Measurements from ENCODE around the gene SPATA13. TPM values are rescaled to one million over a fixed set of nuclear protein-coding genes. Genes with fewer than 3 reads are reported as not detected.
A peak's percentile ranks its signal among the peaks of the same experiment; 100 is the strongest.

SPATA13 gene
- total RNA-seq, 1 donor from 2014 or later = 12.1 TPM

- no peak overlapping the region for H3K4me3 ChIP-seq (ENCODE audit: low read depth, low read length)
- TF ChIP-seq CTCF (conservative IDR thresholded peaks at IDR 0.05; ENCODE audit: low read depth, low read length) = no peak
- no peak for DNase-seq (ENCODE audit: low read depth)
Observed at GRCh38 chr13:24182703-24183081, 22.2 kb downstream of the SPATA13 start.

- DNase-seq (ENCODE audit: low read depth) = peak; percentile 89
- H3K4me3 ChIP-seq (ENCODE audit: low read depth, low read length) = peak overlapping the region; percentile 46
- TF ChIP-seq CTCF (conservative IDR thresholded peaks at IDR 0.05; ENCODE audit: low read depth, low read length) = no peak
Observed at GRCh38 chr13:24183741-24184182, 23.2 kb downstream of the SPATA13 start.

- peak; percentile 89 for DNase-seq (ENCODE audit: low read depth)
- TF ChIP-seq CTCF (conservative IDR thresholded peaks at IDR 0.05; ENCODE audit: low read depth, low read length) = no peak
Observed at GRCh38 chr13:24184265-24184841, 23.8 kb downstream of the SPATA13 start.

GRCh38 chr13:24184882-24185281, 24.4 kb downstream of the SPATA13 start:
- H3K4me3 ChIP-seq (ENCODE audit: low read depth, low read length) = peak overlapping the region; percentile 46
- DNase-seq (ENCODE audit: low read depth) = no peak
- TF ChIP-seq CTCF (conservative IDR thresholded peaks at IDR 0.05; ENCODE audit: low read depth, low read length) = no peak

More at GRCh38 chr13:24184265-24184841, 23.8 kb downstream of the SPATA13 start:
- H3K4me3 ChIP-seq (ENCODE audit: low read depth, low read length) = peak overlapping the region; percentile 46

- no peak for DNase-seq (ENCODE audit: low read depth)
- H3K4me3 ChIP-seq (ENCODE audit: low read depth, low read length) = no peak overlapping the region
- no peak for TF ChIP-seq CTCF (conservative IDR thresholded peaks at IDR 0.05; ENCODE audit: low read depth, low read length)
Observed at GRCh38 chr13:24185591-24186232, 25.2 kb downstream of the SPATA13 start.

- no peak for DNase-seq (ENCODE audit: low read depth)
- no peak overlapping the region for H3K4me3 ChIP-seq (ENCODE audit: low read depth, low read length)
- no peak for TF ChIP-seq CTCF (conservative IDR thresholded peaks at IDR 0.05; ENCODE audit: low read depth, low read length)
Observed at GRCh38 chr13:24187185-24187584, 26.7 kb downstream of the SPATA13 start.

Data from epithelial cell of proximal tubule (primary cell).